CD4-positive, alpha-beta T cell treated with Interleukin-2 at 100 ng/mL for 4 hours (primary cell): ENCODE data around the gene DLG3.

Source experiments
- DNase-seq: peaks from one replicate; pipeline ENCODE4 v3.0.0-alpha.2; 2020; ENCODE audit warnings: low spot score

Gene DLG3

GRCh38 chrX:70525733-70526132 is 81.1 kb downstream of the DLG3 start:
- DNase-seq, result no peak

- no peak for DNase-seq
These were observed 82.4 kb downstream of the DLG3 start for GRCh38 chrX:70527053-70527452.

GRCh38 chrX:70527610-70528345 is 83.1 kb downstream of the DLG3 start:
- no peak for DNase-seq

- no peak for DNase-seq
These were observed 90.6 kb downstream of the DLG3 start for GRCh38 chrX:70535198-70535597.

- DNase-seq, result no peak
These were observed 104.8 kb downstream of the DLG3 start for GRCh38 chrX:70549429-70549828.

GRCh38 chrX:70552130-70552704 is 107.6 kb downstream of the DLG3 start:
- DNase-seq, result no peak

GRCh38 chrX:70553516-70553915 is 108.9 kb downstream of the DLG3 start:
- no peak for DNase-seq

GRCh38 chrX:70554081-70554480 is 109.4 kb downstream of the DLG3 start:
- DNase-seq, result no peak

GRCh38 chrX:70554523-70554922 is 109.9 kb downstream of the DLG3 start:
- DNase-seq, result no peak

GRCh38 chrX:70554948-70555347 is 110.3 kb downstream of the DLG3 start:
- DNase-seq, result no peak
